Stimulated activated CD8-positive, alpha-beta memory T cell treated with anti-CD3 and anti-CD28 coated beads, Interleukin-2, amount 100 ng/mL, for 1 hour (primary cell): Measurements from ENCODE around the gene HNRNPDL.
"Not testable (repeated sequence)": the region's sequence is repeated elsewhere in the genome, so short reads cannot be mapped to it uniquely, and the experiment has no call there.

Experiments
- DNase-seq, 2 donors: peaks; one replicate each; pipeline ENCODE4 v3.0.0-alpha.2; 2020; ENCODE audit warnings: low read depth in 2 of 2

HNRNPDL gene

GRCh38 chr4:82432596-82432995 lies 2.3 kb upstream of the HNRNPDL start:
- DNase-seq: no peak

GRCh38 chr4:82431831-82432230 lies 1.6 kb upstream of the HNRNPDL start:
- DNase-seq: no peak

DNA sequence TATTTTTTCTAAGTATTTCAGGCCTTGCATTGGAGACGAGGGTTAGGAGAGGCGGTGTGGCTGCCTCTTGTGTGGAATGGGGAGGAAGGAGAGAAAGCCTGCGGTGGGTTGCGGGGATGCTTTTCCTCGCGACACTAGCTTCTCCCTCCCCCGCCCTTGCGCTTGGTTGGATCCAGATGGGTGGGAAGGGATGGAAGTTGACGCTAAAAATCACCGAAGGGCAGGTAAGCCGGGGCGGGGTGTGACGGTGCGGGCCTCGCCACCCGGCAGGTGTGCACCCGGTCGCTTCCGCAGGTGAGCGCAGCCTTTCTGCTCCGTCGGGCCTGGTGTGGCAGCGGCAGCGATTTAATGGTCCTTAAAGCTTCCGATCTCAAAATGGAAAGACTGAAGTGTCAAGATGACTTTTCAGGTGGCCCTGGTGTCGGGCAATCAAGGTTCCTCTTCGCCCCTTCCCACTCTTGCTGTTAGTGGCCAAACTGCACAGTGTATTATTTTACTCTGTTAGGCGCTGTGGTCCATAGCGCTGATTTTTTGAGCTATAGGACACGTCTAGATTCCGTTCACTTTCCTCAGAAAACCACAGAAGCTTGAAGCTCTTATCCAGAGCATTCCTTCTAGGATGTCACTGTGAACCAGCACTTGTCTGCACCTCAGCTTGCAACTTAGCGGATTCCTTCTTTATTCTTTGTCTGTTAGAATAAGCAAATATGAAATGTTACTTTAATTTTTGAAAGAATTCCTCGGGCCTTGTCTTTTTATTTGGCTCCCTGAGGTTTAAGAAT lies 893 bp upstream of the HNRNPDL start:
- peak in 1 of 2 donors; percentile 15 for DNase-seq

- no peak for DNase-seq
Measured at GRCh38 chr4:82429728-82430192, 502 bp downstream of the HNRNPDL start.

DNA sequence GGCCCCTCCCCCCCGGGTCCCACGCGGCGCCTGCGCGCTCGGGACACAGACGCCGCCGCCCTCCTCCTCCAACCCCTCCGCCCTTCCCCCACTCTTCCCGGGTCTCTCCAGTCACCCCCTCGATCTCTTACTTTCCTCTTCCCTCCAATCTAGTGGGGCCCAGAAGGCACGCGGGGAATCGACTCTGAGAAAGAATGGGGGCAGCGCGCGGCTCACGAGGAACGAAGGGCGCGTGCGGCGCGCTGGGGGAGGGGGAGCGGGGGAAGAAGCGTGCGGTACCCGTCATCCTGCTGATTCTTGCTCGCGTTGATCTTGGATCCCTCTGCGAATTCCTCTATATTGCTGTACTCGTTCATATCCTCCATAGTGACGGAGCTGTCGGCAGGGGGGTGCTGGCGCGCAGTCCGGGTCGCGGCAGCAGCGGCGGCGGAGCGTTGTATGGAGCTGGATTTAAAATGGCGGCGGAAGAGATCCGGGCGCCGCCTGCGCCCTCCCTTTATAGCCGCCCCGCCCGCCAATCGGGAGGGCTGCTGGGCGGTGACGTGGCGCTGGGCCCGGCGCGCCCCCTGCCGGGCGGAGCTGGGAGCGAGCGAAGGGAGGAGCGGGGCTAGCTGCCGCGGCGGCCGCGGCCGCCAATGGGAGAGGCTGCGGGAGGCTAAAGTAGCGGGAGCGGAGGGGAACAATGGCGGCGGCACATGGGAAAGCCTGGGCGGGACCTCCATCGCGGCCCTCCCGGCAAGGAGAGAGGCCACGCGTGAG lies 1.1 kb downstream of the HNRNPDL start:
- DNase-seq: peak; percentile 82 to 89

DNA sequence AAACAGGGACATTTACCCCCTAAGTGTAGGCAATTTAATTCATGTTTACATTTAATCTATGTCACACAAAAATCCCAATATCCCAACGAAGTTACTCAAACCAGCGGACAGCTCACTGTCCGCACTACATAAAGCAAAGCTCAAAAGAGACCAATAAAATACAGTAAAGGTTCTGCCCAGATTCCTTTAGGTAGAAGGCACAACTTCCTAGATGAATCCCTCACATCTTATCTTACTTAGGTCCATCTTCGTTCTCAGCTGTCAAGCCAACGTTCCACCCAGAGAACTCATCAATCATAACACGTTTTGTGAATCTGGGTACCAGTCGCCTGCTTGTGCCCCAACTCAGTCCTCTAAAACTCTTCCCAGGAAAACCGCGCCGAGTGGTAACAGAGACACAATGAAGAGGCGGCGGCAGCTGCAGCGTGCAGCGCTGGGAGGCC lies 1.7 kb downstream of the HNRNPDL start:
- DNase-seq: no peak

- DNase-seq: no peak
Measured at GRCh38 chr4:82425478-82425877, 4.8 kb downstream of the HNRNPDL start.

DNA sequence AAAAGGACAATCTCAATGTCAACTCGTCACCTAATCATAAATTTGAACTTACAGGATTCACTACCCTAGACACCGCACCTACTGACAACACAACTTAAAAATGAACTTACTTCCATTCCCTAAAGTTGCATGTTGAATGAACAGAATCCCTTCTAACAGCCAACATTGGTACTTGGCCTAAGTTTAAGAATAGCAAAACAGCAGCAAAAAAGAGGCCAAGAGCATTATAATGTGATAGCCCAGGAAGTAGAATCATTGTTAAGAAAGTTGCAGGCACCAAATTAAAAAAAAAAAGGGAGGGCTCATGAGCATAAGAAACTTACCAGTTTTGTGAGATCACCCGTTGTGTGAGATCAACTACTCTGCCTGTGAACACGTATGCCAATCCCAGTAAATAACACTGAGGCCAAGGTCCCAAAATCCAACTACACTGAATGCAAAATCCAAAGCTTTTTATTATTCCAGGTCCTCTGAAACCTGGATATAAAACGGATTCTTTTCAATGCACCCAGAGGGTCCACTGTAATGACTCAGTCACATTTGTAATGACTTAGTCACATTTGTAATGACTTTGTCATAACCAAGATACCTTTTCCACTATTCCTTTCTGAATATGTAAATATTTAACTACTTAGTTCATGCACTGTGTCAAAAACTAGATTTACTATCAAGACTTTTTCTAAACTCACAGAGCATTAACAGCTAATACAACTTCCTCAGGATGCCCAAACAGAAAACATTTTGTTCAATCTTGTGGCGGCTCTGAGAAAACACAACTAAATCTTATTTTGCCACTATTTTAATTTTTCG lies 6.8 kb downstream of the HNRNPDL start:
- DNase-seq: no peak

DNA sequence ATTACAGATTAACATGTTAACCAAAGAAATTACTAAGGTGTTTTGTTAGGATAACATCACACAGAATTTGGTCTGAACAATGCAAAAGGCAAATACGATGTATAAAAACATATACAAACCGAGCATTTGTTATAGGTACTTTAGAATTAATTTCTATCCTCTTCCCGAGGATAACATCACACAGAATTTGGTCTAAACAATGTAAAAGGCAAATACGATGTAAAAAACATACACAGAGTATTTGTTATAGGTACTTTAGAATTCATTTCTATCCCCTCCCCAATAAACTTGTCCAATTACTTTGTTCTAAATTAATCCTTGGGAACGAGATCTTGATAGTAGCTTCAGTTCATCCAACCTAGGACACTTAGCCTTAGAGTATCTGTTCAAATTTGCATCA lies 7.6 kb downstream of the HNRNPDL start:
- DNase-seq: no peak

GRCh38 chr4:82421796-82422560 lies 8.3 kb downstream of the HNRNPDL start:
- no peak for DNase-seq

DNA sequence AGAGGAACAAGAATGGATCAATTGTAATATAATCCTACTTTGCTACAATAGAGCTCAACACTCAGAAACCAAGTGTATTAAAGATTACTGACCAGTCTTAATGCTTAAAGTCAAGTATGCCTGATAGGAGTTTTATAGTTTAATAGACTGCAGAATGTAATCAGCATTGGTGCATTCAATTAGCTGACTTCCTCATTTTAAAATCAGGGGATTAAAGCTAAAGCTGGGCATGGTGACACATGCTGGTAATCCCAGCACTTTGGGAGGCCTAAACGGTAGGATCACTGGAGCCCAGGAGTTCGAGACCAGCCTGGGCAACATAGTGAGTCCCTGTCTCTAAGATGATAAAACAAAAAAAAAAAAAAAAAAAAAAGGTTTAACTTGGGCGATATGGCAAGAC lies 10.8 kb downstream of the HNRNPDL start:
- no peak for DNase-seq

- DNase-seq: no peak
Measured at GRCh38 chr4:82415922-82416365, 14.3 kb downstream of the HNRNPDL start.

DNA sequence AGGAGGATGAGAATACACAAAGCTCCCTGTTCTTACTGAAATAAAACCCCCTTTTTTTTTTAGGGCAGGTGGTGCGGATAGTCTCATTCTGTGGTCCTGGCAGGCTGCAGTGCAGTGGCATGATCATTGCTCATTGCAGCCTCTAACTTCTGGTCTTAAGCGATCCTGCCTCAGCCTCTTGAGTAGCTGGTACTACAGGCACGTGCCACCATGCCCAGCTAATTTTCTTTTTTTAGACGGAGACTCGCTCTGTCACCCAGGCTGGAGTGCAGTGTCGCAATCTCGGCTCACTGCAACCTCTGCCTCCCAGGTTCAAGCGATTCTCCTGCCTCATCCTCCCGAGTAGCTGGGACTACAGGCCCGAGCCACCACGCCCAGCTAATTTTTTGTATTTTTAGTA lies 15.2 kb downstream of the HNRNPDL start:
- not testable (repeated sequence) for DNase-seq

GRCh38 chr4:82403725-82404124 lies 26.5 kb downstream of the HNRNPDL start:
- DNase-seq: no peak

DNA sequence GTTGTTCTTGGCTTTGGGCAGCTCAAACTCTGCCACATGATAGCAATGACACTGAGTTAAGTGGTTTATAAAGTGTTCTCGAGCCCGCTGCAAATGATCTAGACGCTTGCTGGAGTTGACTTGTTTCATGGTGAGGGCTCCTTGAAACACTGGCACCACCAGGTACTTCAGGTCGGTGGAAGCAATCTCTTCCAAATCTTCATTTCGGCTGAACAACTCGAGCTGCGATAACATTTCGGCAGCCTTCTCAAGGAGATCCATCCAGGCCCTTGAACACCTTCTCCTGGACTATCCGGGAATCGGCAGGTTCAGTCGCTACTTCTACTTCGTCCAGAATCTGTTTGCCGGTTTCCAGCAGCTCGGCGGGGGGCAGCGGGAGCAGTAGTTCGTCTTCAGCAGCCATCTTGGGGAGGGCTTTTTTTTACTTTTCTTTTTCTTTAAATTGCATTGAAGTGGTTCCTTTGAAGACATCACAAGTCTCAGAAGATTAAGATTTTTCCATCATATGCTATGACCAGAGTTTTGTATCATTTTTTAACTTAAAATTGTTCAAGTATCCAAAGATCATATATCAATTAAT lies 28.0 kb downstream of the HNRNPDL start:
- no peak for DNase-seq

GRCh38 chr4:82401600-82401999 lies 28.7 kb downstream of the HNRNPDL start:
- no peak for DNase-seq

- DNase-seq: no peak
Measured at GRCh38 chr4:82398263-82398662, 32.0 kb downstream of the HNRNPDL start.

DNA sequence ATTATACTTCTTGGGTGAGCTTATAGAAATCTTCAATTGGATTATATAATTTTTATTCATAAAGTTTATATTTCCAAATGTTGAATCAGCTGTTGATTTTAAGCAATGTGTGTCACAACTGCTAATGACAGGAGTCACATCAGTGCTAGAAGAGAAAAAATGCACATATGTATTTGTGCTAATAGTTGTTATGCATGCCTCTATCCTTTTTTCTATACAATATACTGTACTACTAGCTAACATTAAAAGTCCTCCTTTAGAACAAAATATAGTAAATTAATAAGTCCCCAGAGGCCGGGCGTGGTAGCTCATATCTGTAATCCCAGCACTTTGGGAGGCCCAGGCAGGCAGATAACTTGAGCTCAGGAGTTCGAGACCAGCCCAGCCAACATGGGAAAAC lies 32.7 kb downstream of the HNRNPDL start:
- no peak for DNase-seq

GRCh38 chr4:82394896-82395295 lies 35.4 kb downstream of the HNRNPDL start:
- no peak for DNase-seq

DNA sequence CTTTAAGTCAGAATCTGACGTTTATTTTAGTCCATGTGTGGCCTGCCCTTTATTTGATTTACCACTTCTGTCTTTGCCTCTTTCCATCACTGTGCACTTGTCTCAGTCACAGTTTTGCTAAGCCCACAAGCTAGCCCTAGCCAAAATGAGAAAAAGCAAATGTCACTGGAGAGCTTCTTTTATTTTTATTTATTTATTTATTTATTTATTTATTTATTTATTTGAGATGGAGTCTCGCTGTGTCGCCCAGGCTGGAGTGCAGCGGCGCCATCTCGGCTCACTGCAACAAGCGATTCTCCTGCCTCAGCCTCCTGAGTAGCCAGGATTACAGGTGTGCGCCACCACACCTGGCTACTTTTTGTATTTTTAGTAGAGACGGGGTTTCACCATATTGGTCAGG lies 40.2 kb downstream of the HNRNPDL start:
- not testable (repeated sequence) for DNase-seq

DNA sequence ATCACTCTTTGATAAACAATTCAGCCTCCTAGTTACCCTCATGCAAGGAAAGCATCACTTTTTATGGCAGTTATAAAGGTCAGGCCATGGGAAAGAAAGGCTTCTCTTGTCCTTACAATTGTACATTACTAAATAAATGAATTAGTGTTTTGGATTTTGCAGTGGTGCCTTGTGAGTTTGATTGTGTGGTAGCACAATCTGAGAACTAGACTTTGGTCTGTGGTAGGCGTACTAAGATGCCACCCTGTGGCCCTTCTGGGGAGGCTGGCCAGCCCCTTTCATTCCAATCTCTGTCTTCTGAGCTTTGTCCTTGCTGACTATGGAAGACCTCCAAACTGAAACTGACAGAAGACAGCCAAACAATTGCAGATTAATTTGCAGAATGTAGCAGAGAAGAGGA lies 41.9 kb downstream of the HNRNPDL start:
- no peak for DNase-seq
